Neural progenitor cell (in vitro differentiated cells): Measurements from ENCODE around the gene SPATA45. TPM values are rescaled to one million over a fixed set of nuclear protein-coding genes. Genes with fewer than 3 reads are reported as not detected.
"Not testable (repeated sequence)": the region's sequence is repeated elsewhere in the genome, so short reads cannot be mapped to it uniquely, and the experiment has no call there.

Experiments used
- DNase-seq: peaks from one replicate; pipeline ENCODE4 v3.0.0-alpha.2; 2016; ENCODE audit warnings: low spot score
- H2AFZ ChIP-seq: fragments of 200-600 bp; sonication (generic); replicated peaks from 2 replicates; pipeline ENCODE4 v1.6.1; 2016; ENCODE audit warnings: antibody characterized with exemption
- H3F3A ChIP-seq: fragments of 200-600 bp; sonication (generic); 2 replicates; pipeline ENCODE4 v1.6.1; 2016; ENCODE audit warnings: antibody characterized with exemption, low read depth
- H3K27ac ChIP-seq: fragments of 200-600 bp; sonication (generic); 2 replicates; pipeline ENCODE4 v1.5.1; 2016; ENCODE audit warnings: mild to moderate bottlenecking
- H3K27me3 ChIP-seq: fragments of 200-600 bp; sonication (generic); 2 replicates; pipeline ENCODE4 v1.6.1; 2016; ENCODE audit warnings: mild to moderate bottlenecking, moderate library complexity
- H3K36me3 ChIP-seq: fragments of 200-600 bp; sonication (generic); 2 replicates; pipeline ENCODE4 v1.5.1; 2016
- H3K4me1 ChIP-seq: fragments of 200-600 bp; sonication (generic); 2 replicates; pipeline ENCODE4 v1.6.1; 2016; ENCODE audit warnings: mixed run types
- H3K4me2 ChIP-seq: fragments of 200-600 bp; sonication (generic); 2 replicates; pipeline ENCODE4 v1.6.1; 2016
- H3K4me3 ChIP-seq: fragments of 200-600 bp; sonication (generic); 2 replicates; pipeline ENCODE4 v1.5.1; 2016
- H3K79me2 ChIP-seq: fragments of 200-600 bp; sonication (generic); 2 replicates; pipeline ENCODE4 v1.6.1; 2016; ENCODE audit warnings: low read depth
- H3K9ac ChIP-seq: fragments of 200-600 bp; sonication (generic); 2 replicates; pipeline ENCODE4 v1.6.1; 2016
- H3K9me3 ChIP-seq: fragments of 200-600 bp; sonication (generic); 2 replicates; pipeline ENCODE4 v1.5.1; 2016; ENCODE audit warnings: low read depth
- H4K20me1 ChIP-seq: fragments of 200-600 bp; sonication (generic); 2 replicates; pipeline ENCODE4 v1.6.1; 2016; ENCODE audit warnings: low read depth
- H3K27ac Mint-ChIP-seq: 3 replicates; pipeline ENCODE4 v1.8.0; 2021; ENCODE audit warnings: mixed read lengths
- H3K27me3 Mint-ChIP-seq: 2 replicates; pipeline ENCODE4 v1.8.0; 2022; ENCODE audit warnings: low read depth, mild to moderate bottlenecking, inconsistent platforms, moderate library complexity, mixed read lengths; ENCODE audit not compliant: insufficient read depth
- H3K36me3 Mint-ChIP-seq: 3 replicates; pipeline ENCODE4 v1.8.0; 2021; ENCODE audit warnings: mixed read lengths
- H3K4me1 Mint-ChIP-seq: 3 replicates; pipeline ENCODE4 v1.8.0; 2021; ENCODE audit warnings: mixed read lengths
- H3K4me3 Mint-ChIP-seq: 3 replicates; pipeline ENCODE4 v1.8.0; 2021; ENCODE audit warnings: mild to moderate bottlenecking, moderate library complexity, mixed read lengths
- H3K9me3 Mint-ChIP-seq: 3 replicates; pipeline ENCODE4 v1.8.0; 2020; ENCODE audit warnings: mixed read lengths
- CTCF ChIP-seq: fragments of 200-600 bp; sonication (generic); IDR thresholded peaks from 2 replicates; pipeline ENCODE4 v1.5.1; 2017; ENCODE audit warnings: antibody characterized with exemption, mild to moderate bottlenecking
- EZH2 ChIP-seq: fragments of 200-600 bp; sonication (generic); IDR thresholded peaks from 2 replicates; pipeline ENCODE4 v1.6.1; 2017; ENCODE audit warnings: antibody characterized with exemption, mild to moderate bottlenecking, moderate library complexity
- EZH2phosphoT487 ChIP-seq: fragments of 200-600 bp; sonication (generic); IDR thresholded peaks from 2 replicates; pipeline ENCODE4 v1.6.1; 2017; ENCODE audit warnings: antibody characterized with exemption
- total RNA-seq: library from RNA; depleted of rRNA; stranded (reverse); fragments of >200 nt; gene quantifications from 2 replicates; pipeline ENCODE4 v1.2.3, GENCODE V29; 2015; ENCODE audit warnings: low replicate concordance

Gene SPATA45
- total RNA-seq, 1 donor from 2014 or later: not detected

DNA sequence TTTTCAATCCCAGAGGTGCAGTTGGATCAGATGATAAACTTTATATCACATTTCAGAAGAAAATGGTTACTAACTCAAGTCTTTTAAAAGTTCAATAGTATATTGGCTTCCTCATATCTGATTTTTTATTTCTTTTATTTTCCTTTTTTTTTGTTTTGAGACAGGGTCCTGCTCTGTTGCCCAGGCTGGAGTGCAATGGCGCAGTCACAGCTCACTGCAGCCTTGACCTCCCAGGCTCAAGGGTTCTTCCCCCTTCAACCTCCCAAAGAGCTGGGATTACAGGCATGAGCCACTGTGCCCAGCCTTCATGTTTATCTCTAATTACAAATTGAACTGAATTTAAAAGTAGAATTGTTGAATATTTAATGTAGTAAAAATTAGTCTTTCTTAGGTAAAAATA is 24.5 kb upstream of the SPATA45 start:
- H3K36me3 Mint-ChIP-seq: peaks cover 26% of the 10 kb centered on the region
- Histone ChIP-seq H3K79me2 (peaks cover 16% of the 10 kb centered on the region), H3K27ac (no peak overlapping the region)

DNA sequence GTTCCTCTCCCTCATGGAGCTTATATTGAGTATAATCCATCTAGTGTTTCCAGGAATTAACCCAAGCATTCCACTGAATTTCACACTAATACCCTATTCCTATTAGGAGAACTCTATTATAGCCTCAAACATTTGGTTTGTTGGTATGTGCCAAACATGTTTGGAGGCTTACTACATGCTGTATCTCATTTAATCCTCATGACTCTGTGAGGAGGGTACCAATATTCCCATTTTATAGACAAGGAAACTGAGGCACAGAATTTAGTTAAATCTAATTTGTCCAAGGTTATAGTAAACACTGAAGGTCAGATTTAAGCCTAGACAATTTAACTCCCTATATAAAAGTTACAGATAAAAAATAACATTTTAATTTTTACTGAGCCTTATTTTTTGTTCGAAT is 19.7 kb upstream of the SPATA45 start:
- no peak overlapping the region for H3K27ac ChIP-seq
- H4K20me1 ChIP-seq: peaks cover 3% of the 10 kb centered on the region
- H3F3A ChIP-seq: no peaks in the 10 kb centered on the region
- no peak for DNase-seq
- Mint-ChIP-seq H3K9me3 (no peaks in the 10 kb centered on the region), H3K4me3 (no peak overlapping the region), H3K36me3 (peaks cover 21% of the 10 kb centered on the region), H3K4me1 (peaks cover 5% of the 10 kb centered on the region), H3K27ac (no peak overlapping the region), H3K27me3 (peaks cover 4% of the 10 kb centered on the region)
- TF ChIP-seq CTCF (no peak), EZH2 (no peak), EZH2phosphoT487 (no peak)
- H3K27me3 ChIP-seq: no peaks in the 10 kb centered on the region
- H3K4me3 ChIP-seq: no peak overlapping the region
- H2AFZ ChIP-seq: no peak overlapping the region
- peaks cover 51% of the 10 kb centered on the region for H3K79me2 ChIP-seq
- H3K36me3 ChIP-seq: peaks cover 17% of the 10 kb centered on the region
- H3K4me1 ChIP-seq: no peaks in the 10 kb centered on the region
- H3K4me2 ChIP-seq: no peak overlapping the region
- no peak overlapping the region for H3K9ac ChIP-seq
- no peaks in the 10 kb centered on the region for H3K9me3 ChIP-seq

More for the DNA sequence above, 24.5 kb upstream of the SPATA45 start:
- Mint-ChIP-seq H3K27me3 (no peaks in the 10 kb centered on the region), H3K9me3 (no peaks in the 10 kb centered on the region), H3K4me3 (no peak overlapping the region), H3K4me1 (no peaks in the 10 kb centered on the region), H3K27ac (no peak overlapping the region)
- Histone ChIP-seq H3K9ac (no peak overlapping the region), H4K20me1 (peaks cover 3% of the 10 kb centered on the region), H3K4me2 (no peak overlapping the region), H2AFZ (no peak overlapping the region), H3K4me3 (no peak overlapping the region), H3K36me3 (peaks cover 26% of the 10 kb centered on the region), H3K27me3 (no peaks in the 10 kb centered on the region), H3K4me1 (no peaks in the 10 kb centered on the region), H3F3A (no peaks in the 10 kb centered on the region), H3K9me3 (no peaks in the 10 kb centered on the region)
- DNase-seq: no peak
- TF ChIP-seq EZH2phosphoT487: no peak
- no peak for TF ChIP-seq EZH2
- no peak for TF ChIP-seq CTCF

DNA sequence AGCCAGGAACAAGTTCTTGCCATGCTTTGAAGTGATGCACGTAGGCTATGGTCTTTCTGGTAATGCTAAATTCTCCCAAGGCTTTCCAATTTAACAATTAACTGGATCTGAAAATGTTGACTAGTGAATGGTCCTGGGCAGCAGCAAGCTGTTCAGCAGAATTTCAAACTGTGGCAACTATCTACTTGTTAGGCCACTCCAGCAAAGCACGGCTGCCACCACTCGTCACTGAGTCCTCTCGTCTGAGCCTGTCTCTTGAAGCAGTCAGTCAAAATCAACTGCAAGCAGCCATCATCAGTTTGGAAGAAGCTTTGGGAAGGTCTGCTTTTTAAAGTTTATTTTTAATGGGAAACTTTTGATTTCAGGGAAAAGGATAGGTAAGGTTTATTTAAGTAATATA is 16.8 kb upstream of the SPATA45 start:
- Histone ChIP-seq H3K4me3 (no peak overlapping the region), H3F3A (no peaks in the 10 kb centered on the region), H3K36me3 (peaks cover 22% of the 10 kb centered on the region), H3K4me1 (peaks cover 5% of the 10 kb centered on the region), H3K9me3 (no peaks in the 10 kb centered on the region), H3K27me3 (no peaks in the 10 kb centered on the region), H2AFZ (no peak overlapping the region), H3K79me2 (peaks cover 70% of the 10 kb centered on the region), H3K4me2 (no peak overlapping the region), H3K27ac (no peak overlapping the region), H3K9ac (no peak overlapping the region), H4K20me1 (peaks cover 23% of the 10 kb centered on the region)
- Mint-ChIP-seq H3K27ac (no peak overlapping the region), H3K9me3 (no peaks in the 10 kb centered on the region), H3K4me3 (no peak overlapping the region), H3K27me3 (peaks cover 4% of the 10 kb centered on the region), H3K36me3 (peaks cover 15% of the 10 kb centered on the region), H3K4me1 (peaks cover 6% of the 10 kb centered on the region)
- DNase-seq: no peak
- no peak for TF ChIP-seq EZH2phosphoT487
- no peak for TF ChIP-seq CTCF
- TF ChIP-seq EZH2: no peak

GRCh38 chr1:212863345-212863744 is 15.9 kb upstream of the SPATA45 start:
- not testable (repeated sequence) for DNase-seq, H3K27me3 Mint-ChIP-seq, H2AFZ ChIP-seq, H3F3A ChIP-seq, H3K27ac Mint-ChIP-seq, H3K27me3 ChIP-seq, H3K9me3 Mint-ChIP-seq, H3K27ac ChIP-seq, H3K4me3 Mint-ChIP-seq, H3K4me2 ChIP-seq, H3K9ac ChIP-seq, H3K4me1 ChIP-seq, H3K4me3 ChIP-seq, H3K4me1 Mint-ChIP-seq, H3K9me3 ChIP-seq
- peaks cover 27% of the 10 kb centered on the region for H4K20me1 ChIP-seq
- H3K36me3 Mint-ChIP-seq: peaks cover 18% of the 10 kb centered on the region
- peaks cover 16% of the 10 kb centered on the region for H3K36me3 ChIP-seq
- H3K79me2 ChIP-seq: peaks cover 78% of the 10 kb centered on the region
